ENCODE measurements around the gene TRIM14. TPM values are rescaled to one million over a fixed set of nuclear protein-coding genes. Genes with fewer than 3 reads are reported as not detected.
"Not testable (repeated sequence)": the region's sequence is repeated elsewhere in the genome, so short reads cannot be mapped to it uniquely, and the experiment has no call there.

The TRIM14 gene
- total RNA-seq, 4 donors from 2014 or later = 21.0 to 39.2 (median 31.6) TPM

DNA sequence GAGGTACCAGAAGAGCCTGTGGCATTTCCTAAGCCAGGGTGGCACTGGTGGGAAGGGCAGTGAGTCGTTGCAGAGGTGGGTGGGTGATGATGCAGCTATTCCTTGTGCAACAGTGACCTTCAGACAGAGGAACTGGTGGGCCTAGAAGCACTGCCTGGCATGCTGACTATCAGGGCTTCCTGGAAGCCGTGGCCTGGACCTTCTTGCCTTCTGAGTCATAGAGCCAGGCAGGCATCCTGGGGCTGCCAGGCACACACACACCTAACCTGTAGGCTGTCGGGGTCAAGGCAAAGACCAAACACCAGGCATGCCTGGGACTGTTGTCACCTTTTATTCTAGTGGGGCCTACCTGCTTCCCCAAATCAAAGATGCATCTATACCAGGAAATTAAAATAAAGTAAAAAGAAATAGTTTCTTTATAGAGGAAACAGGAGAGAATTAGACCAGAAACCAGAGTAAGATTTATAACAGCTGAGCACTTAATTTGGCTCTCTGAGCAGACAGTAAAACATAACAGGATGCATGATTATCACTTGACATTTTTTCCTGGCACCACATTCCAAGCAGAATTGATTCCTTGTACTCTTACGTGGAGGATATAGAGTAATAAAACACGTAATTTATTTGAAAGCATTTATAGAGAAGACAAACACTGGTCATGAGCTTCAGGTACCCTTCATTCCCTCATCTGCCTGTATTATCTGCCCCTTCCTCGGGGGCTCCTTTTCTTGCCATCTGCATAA lies 37.4 kb downstream of the TRIM14 start:
- peak overlapping the region; percentile 36 to 66 (median 62) for H3K27ac ChIP-seq
- H3K4me1 ChIP-seq = peaks cover 10 to 59% (median 21%) of the 10 kb centered on the region in 3 donors
- no peak overlapping the region for H3K4me3 ChIP-seq
- 45 to 46% methylated on average over 5 to 6 of the region's 6 CpGs for WGBS, 2 donors
- H3K9me3 ChIP-seq = no peaks in the 10 kb centered on the region
- TF ChIP-seq POLR2A (IDR thresholded peaks at IDR 0.05) = no peak
- TF ChIP-seq, protein P1, sequence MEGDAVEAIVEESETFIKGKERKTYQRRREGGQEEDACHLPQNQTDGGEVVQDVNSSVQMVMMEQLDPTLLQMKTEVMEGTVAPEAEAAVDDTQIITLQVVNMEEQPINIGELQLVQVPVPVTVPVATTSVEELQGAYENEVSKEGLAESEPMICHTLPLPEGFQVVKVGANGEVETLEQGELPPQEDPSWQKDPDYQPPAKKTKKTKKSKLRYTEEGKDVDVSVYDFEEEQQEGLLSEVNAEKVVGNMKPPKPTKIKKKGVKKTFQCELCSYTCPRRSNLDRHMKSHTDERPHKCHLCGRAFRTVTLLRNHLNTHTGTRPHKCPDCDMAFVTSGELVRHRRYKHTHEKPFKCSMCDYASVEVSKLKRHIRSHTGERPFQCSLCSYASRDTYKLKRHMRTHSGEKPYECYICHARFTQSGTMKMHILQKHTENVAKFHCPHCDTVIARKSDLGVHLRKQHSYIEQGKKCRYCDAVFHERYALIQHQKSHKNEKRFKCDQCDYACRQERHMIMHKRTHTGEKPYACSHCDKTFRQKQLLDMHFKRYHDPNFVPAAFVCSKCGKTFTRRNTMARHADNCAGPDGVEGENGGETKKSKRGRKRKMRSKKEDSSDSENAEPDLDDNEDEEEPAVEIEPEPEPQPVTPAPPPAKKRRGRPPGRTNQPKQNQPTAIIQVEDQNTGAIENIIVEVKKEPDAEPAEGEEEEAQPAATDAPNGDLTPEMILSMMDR (IDR thresholded peaks at IDR 0.05) = no peak
- peaks cover 5 to 91% (median 16%) of the 10 kb centered on the region in 3 donors for H3K36me3 ChIP-seq
- no peak for DNase-seq
- intact Hi-C loops (cut with DNase I) = loop anchor here (10.0 kb wide), 1 partner anchor 113 kb away; the partner anchor contains the start of gene CORO2A
- no peaks in the 10 kb centered on the region for H3K27me3 ChIP-seq

DNA sequence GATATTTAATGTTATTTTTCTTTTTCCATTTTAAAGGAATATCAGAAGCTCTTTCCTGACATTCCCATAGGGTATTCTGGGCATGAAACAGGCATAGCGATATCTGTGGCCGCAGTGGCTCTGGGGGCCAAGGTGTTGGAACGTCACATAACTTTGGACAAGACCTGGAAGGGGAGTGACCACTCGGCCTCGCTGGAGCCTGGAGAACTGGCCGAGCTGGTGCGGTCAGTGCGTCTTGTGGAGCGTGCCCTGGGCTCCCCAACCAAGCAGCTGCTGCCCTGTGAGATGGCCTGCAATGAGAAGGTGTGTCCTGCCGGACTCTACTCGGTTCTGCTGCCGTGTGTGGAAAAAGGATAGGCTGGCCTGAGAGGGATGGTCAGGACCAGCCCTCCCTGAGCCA lies 38.2 kb downstream of the TRIM14 start:
- H3K36me3 ChIP-seq = peaks cover 5 to 83% (median 16%) of the 10 kb centered on the region in 3 donors
- no peaks in the 10 kb centered on the region for H3K27me3 ChIP-seq
- H3K27ac ChIP-seq = peak overlapping the region; percentile 36 to 66 (median 62)
- no peaks in the 10 kb centered on the region for H3K9me3 ChIP-seq
- TF ChIP-seq, protein P1 (IDR thresholded peaks at IDR 0.05) = no peak
- no peak for TF ChIP-seq POLR2A (IDR thresholded peaks at IDR 0.05)
- intact Hi-C loops (cut with DNase I) = loop anchor here (10.0 kb wide), 1 partner anchor 114 kb away; the partner anchor contains the start of gene CORO2A
- WGBS, 2 donors = 88 to 94% methylated on average over 2 to 3 of the region's 12 CpGs
- no peak for DNase-seq
- no peak overlapping the region for H3K4me3 ChIP-seq
- peaks cover 15 to 59% (median 26%) of the 10 kb centered on the region in 3 donors for H3K4me1 ChIP-seq

DNA sequence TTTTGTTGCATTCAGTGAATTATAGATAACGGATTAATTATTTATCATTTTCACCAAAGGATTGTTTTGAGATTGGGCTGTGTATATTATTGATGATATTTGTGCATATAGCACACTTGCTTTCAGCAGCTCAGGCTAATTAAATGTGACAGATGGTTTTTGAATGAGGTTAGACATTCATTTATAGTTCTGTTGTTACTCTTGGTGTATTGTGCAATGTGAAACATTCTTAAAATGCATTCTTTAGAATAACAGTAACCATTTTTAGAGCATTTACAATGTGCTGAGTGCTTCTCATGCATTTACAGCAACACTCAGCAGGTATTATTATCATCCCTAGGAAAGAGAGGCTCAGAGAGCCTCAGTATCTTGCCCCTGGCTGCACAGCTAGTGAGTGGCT lies 38.7 kb downstream of the TRIM14 start:
- intact Hi-C loops (cut with DNase I) = loop anchor here (10.0 kb wide), 1 partner anchor 114 kb away; the partner anchor contains the start of gene CORO2A
- peaks cover 15 to 61% (median 27%) of the 10 kb centered on the region in 3 donors for H3K4me1 ChIP-seq
- no peaks in the 10 kb centered on the region for H3K9me3 ChIP-seq
- peak overlapping the region in 3 of 4 donors; percentile 36 to 66 (median 62) for H3K27ac ChIP-seq
- H3K27me3 ChIP-seq = no peaks in the 10 kb centered on the region
- TF ChIP-seq, protein P1 (IDR thresholded peaks at IDR 0.05) = no peak
- TF ChIP-seq POLR2A (IDR thresholded peaks at IDR 0.05) = no peak
- peaks cover 5 to 81% (median 16%) of the 10 kb centered on the region in 3 donors for H3K36me3 ChIP-seq
- H3K4me3 ChIP-seq = no peak overlapping the region
- 96% methylated on average over 1 of the region's 1 CpG for WGBS, 2 donors
- no peak for DNase-seq

DNA sequence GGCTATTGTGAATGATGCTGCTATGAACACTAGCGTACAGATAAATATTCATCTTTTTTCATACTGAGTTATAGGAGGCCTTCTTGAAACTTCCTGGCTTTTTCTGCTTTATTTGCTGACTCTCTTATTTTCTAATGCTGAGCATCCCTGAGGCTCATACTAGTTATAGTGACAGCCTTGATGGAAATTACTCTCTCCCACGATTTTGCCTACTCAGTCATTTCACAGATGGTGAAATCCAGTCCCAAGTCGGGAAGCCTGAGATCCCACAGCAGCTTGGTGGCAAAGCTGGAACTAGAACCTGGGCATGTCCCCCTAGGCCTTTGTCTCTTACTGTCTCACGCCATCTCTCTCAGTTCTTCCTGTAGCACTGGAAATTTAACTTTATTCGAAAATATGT lies 40.1 kb downstream of the TRIM14 start:
- peaks cover 5 to 67% (median 16%) of the 10 kb centered on the region in 3 donors for H3K36me3 ChIP-seq
- H3K4me1 ChIP-seq = peaks cover 29 to 75% (median 41%) of the 10 kb centered on the region in 3 donors
- H3K9me3 ChIP-seq = no peaks in the 10 kb centered on the region
- DNase-seq = no peak
- WGBS, 2 donors = 81 to 82% methylated on average over 5 of the region's 5 CpGs
- H3K4me3 ChIP-seq = no peak overlapping the region
- TF ChIP-seq, protein P1 (IDR thresholded peaks at IDR 0.05) = no peak
- TF ChIP-seq POLR2A (IDR thresholded peaks at IDR 0.05) = no peak
- no peaks in the 10 kb centered on the region for H3K27me3 ChIP-seq
- no peak overlapping the region for H3K27ac ChIP-seq
- intact Hi-C loops (cut with DNase I) = no loop called here

DNA sequence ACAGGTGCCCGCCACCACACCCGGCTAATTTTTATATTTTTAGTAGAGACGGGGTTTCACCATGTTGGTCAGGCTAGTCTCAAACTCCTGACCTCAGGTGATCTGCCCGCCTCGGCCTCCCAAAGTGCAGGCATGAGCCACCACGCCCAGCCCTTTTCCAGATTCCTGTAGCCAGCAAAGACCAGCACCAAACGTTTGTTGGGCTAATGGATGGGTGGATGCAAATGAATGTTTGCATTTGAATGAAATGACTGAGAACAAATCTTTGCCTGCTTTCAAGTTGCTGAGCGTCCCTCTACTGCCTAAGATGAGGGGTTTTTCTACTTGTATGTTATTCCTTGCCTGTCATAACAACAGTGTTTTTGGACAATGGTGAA lies 42.5 kb downstream of the TRIM14 start:
- H3K9me3 ChIP-seq; H3K27me3 ChIP-seq; DNase-seq; H3K4me3 ChIP-seq; intact Hi-C loops (cut with DNase I): not testable (repeated sequence)
- WGBS, 2 donors = 72 to 100% methylated on average over 5 to 6 of the region's 8 CpGs
- Histone ChIP-seq H3K4me1 (peaks cover 40 to 77% (median 46%) of the 10 kb centered on the region in 3 donors), H3K27ac (peak overlapping the region in 3 of 4 donors; percentile 83 to 87 (median 84)), H3K36me3 (peaks cover 5 to 43% (median 11%) of the 10 kb centered on the region in 3 donors)

All from esophagus squamous epithelium (tissue), 5 donors.